Stimulated activated CD4-positive, alpha-beta T cell treated with anti-CD3 and anti-CD28 coated beads, Interleukin-1b, Interleukin-23, amount 100 ng/mL, for 1 hour (primary cell): ENCODE results near the gene FAM43A.

Source experiments
- DNase-seq, 2 donors: peaks; one replicate each; pipeline ENCODE4 v3.0.0-alpha.2; 2020; ENCODE audit warnings: low read depth in 2 of 2

FAM43A gene

GRCh38 chr3:194685718-194686413, at the start of gene FAM43A:
TSS of gene FAM43A (plus strand) at chr3:194685883. CDS start at chr3:194686827, 944 bp downstream.
- DNase-seq: peak in 1 of 2 donors; percentile 62

GRCh38 chr3:194637066-194637465, 48.6 kb upstream of the FAM43A start:
- DNase-seq: no peak

- DNase-seq: no peak
Observed at GRCh38 chr3:194637541-194638400, 47.9 kb upstream of the FAM43A start.

GRCh38 chr3:194638991-194639605, 46.6 kb upstream of the FAM43A start:
- no peak for DNase-seq

- no peak for DNase-seq
Observed at GRCh38 chr3:194640829-194641228, 44.9 kb upstream of the FAM43A start.

- DNase-seq: no peak
Observed at GRCh38 chr3:194642769-194643168, 42.9 kb upstream of the FAM43A start.

- DNase-seq: no peak
Observed at GRCh38 chr3:194647747-194648146, 37.9 kb upstream of the FAM43A start.

- DNase-seq: no peak
Observed at GRCh38 chr3:194654443-194654842, 31.2 kb upstream of the FAM43A start.

- DNase-seq: no peak
Observed at GRCh38 chr3:194657439-194657838, 28.2 kb upstream of the FAM43A start.

GRCh38 chr3:194658477-194659242, 27.0 kb upstream of the FAM43A start:
- no peak for DNase-seq

GRCh38 chr3:194659778-194660177, 25.9 kb upstream of the FAM43A start:
- no peak for DNase-seq

- DNase-seq: no peak
Observed at GRCh38 chr3:194661374-194661773, 24.3 kb upstream of the FAM43A start.

- no peak for DNase-seq
Observed at GRCh38 chr3:194661946-194662345, 23.7 kb upstream of the FAM43A start.

- no peak for DNase-seq
Observed at GRCh38 chr3:194664857-194665256, 20.8 kb upstream of the FAM43A start.

- no peak for DNase-seq
Observed at GRCh38 chr3:194667363-194667762, 18.3 kb upstream of the FAM43A start.

- no peak for DNase-seq
Observed at GRCh38 chr3:194671511-194671899, 14.2 kb upstream of the FAM43A start.

- DNase-seq: peak; percentile 59 to 76
Observed at GRCh38 chr3:194671900-194672808, 13.5 kb upstream of the FAM43A start, which contains the start of gene LSG1. TSS of gene LSG1 (minus strand) at chr3:194672191. CDS start at chr3:194672162, 29 bp downstream.

- no peak for DNase-seq
Observed at GRCh38 chr3:194672876-194673275, 12.8 kb upstream of the FAM43A start.

- no peak for DNase-seq
Observed at GRCh38 chr3:194673761-194674160, 11.9 kb upstream of the FAM43A start.

- DNase-seq: peak in 1 of 2 donors; percentile 52
Observed at GRCh38 chr3:194675081-194675640, 10.5 kb upstream of the FAM43A start.
